ENCODE results near the gene MRPL12. TPM values are rescaled to one million over a fixed set of nuclear protein-coding genes. Genes with fewer than 3 reads are reported as not detected.
A peak's percentile ranks its signal among the peaks of the same experiment; 100 is the strongest.
"Not testable (repeated sequence)": the region's sequence is repeated elsewhere in the genome, so short reads cannot be mapped to it uniquely, and the experiment has no call there.

Gene MRPL12
- total RNA-seq, 1 donor from 2014 or later, result 232 TPM

GRCh38 chr17:81735264-81736102, 32.3 kb downstream of the MRPL12 start:
- no peak for DNase-seq (ENCODE audit: low spot score)
- peaks cover 18% of the 10 kb centered on the region for H3K27me3 Mint-ChIP-seq (ENCODE audit: insufficient read depth)
- H3K36me3 Mint-ChIP-seq (ENCODE audit: low read depth), result no peaks in the 10 kb centered on the region
- peaks cover 6% of the 10 kb centered on the region for H3K4me1 Mint-ChIP-seq (ENCODE audit: low read depth)
- intact Hi-C loops (cut with micrococcal nuclease), result no loop called here
- H3K4me3 Mint-ChIP-seq, result peak overlapping the region; percentile 27
- peak overlapping the region; percentile 19 for H3K27ac Mint-ChIP-seq
- no peaks in the 10 kb centered on the region for H3K9me3 Mint-ChIP-seq

GRCh38 chr17:81737947-81738800, 35.0 kb downstream of the MRPL12 start:
- H3K36me3 Mint-ChIP-seq (ENCODE audit: low read depth), result no peaks in the 10 kb centered on the region
- no peak overlapping the region for H3K27ac Mint-ChIP-seq
- H3K27me3 Mint-ChIP-seq (ENCODE audit: insufficient read depth), result peaks cover 18% of the 10 kb centered on the region
- intact Hi-C loops (cut with micrococcal nuclease), result no loop called here
- peaks cover 6% of the 10 kb centered on the region for H3K4me1 Mint-ChIP-seq (ENCODE audit: low read depth)
- H3K4me3 Mint-ChIP-seq, result no peak overlapping the region
- no peaks in the 10 kb centered on the region for H3K9me3 Mint-ChIP-seq
- DNase-seq (ENCODE audit: low spot score), result no peak

GRCh38 chr17:81738801-81739393, 35.7 kb downstream of the MRPL12 start:
- no peaks in the 10 kb centered on the region for H3K9me3 Mint-ChIP-seq
- intact Hi-C loops (cut with micrococcal nuclease), result no loop called here
- DNase-seq (ENCODE audit: low spot score), result no peak
- H3K27ac Mint-ChIP-seq, result no peak overlapping the region
- peaks cover 18% of the 10 kb centered on the region for H3K27me3 Mint-ChIP-seq (ENCODE audit: insufficient read depth)
- H3K36me3 Mint-ChIP-seq (ENCODE audit: low read depth), result no peaks in the 10 kb centered on the region
- H3K4me3 Mint-ChIP-seq, result no peak overlapping the region
- H3K4me1 Mint-ChIP-seq (ENCODE audit: low read depth), result peaks cover 6% of the 10 kb centered on the region

- H3K4me3 Mint-ChIP-seq; H3K9me3 Mint-ChIP-seq; H3K27ac Mint-ChIP-seq; H3K36me3 Mint-ChIP-seq (ENCODE audit: low read depth); H3K4me1 Mint-ChIP-seq (ENCODE audit: low read depth); DNase-seq (ENCODE audit: low spot score); intact Hi-C loops (cut with micrococcal nuclease): not testable (repeated sequence)
- H3K27me3 Mint-ChIP-seq (ENCODE audit: insufficient read depth), result peaks cover 18% of the 10 kb centered on the region
Measured at GRCh38 chr17:81739593-81739992, 36.4 kb downstream of the MRPL12 start.

GRCh38 chr17:81740395-81740961, 37.3 kb downstream of the MRPL12 start:
- Mint-ChIP-seq H3K4me3 (no peak overlapping the region), H3K27me3 (ENCODE audit: insufficient read depth) (peaks cover 18% of the 10 kb centered on the region), H3K36me3 (ENCODE audit: low read depth) (no peaks in the 10 kb centered on the region), H3K27ac (no peak overlapping the region), H3K4me1 (ENCODE audit: low read depth) (peaks cover 5% of the 10 kb centered on the region), H3K9me3 (no peaks in the 10 kb centered on the region)
- intact Hi-C loops (cut with micrococcal nuclease), result no loop called here
- DNase-seq (ENCODE audit: low spot score), result no peak

- H3K27me3 Mint-ChIP-seq (ENCODE audit: insufficient read depth), result peaks cover 15% of the 10 kb centered on the region
- no peaks in the 10 kb centered on the region for H3K9me3 Mint-ChIP-seq
- H3K27ac Mint-ChIP-seq, result peak overlapping the region; percentile 44
- no peak overlapping the region for H3K4me3 Mint-ChIP-seq
- H3K36me3 Mint-ChIP-seq (ENCODE audit: low read depth), result no peaks in the 10 kb centered on the region
- intact Hi-C loops (cut with micrococcal nuclease), result no loop called here
- DNase-seq (ENCODE audit: low spot score), result no peak
- no peaks in the 10 kb centered on the region for H3K4me1 Mint-ChIP-seq (ENCODE audit: low read depth)
Measured at GRCh38 chr17:81741049-81741593, 38.0 kb downstream of the MRPL12 start.

GRCh38 chr17:81741594-81742452, 38.7 kb downstream of the MRPL12 start:
- no peaks in the 10 kb centered on the region for H3K36me3 Mint-ChIP-seq (ENCODE audit: low read depth)
- no peak for DNase-seq (ENCODE audit: low spot score)
- no peak overlapping the region for H3K4me3 Mint-ChIP-seq
- intact Hi-C loops (cut with micrococcal nuclease), result no loop called here
- no peaks in the 10 kb centered on the region for H3K4me1 Mint-ChIP-seq (ENCODE audit: low read depth)
- peaks cover 15% of the 10 kb centered on the region for H3K27me3 Mint-ChIP-seq (ENCODE audit: insufficient read depth)
- peak overlapping the region; percentile 74 for H3K27ac Mint-ChIP-seq
- H3K9me3 Mint-ChIP-seq, result no peaks in the 10 kb centered on the region

Other genes starting within 250 kb of the MRPL12 start
- gene ACTG1, start 190.6 kb upstream of the MRPL12 start, total RNA-seq, result 3,516 TPM in 2 replicates
- 0.52 and 0.64 TPM in 2 replicates for gene FSCN2, start 175.0 kb upstream of the MRPL12 start, total RNA-seq
- 69.2 and 69.5 TPM in 2 replicates for gene FAAP100, start 151.0 kb upstream of the MRPL12 start, total RNA-seq
- 138 and 157 TPM in 2 replicates for gene NPLOC4, start 66.3 kb upstream of the MRPL12 start, total RNA-seq
- 0.21 and 0.66 TPM in 2 replicates for gene TSPAN10, start 66.2 kb upstream of the MRPL12 start, total RNA-seq
- gene PDE6G, start 46.8 kb upstream of the MRPL12 start, total RNA-seq, result 5.8 and 8.7 TPM in 2 replicates
- gene OXLD1, start 36.8 kb upstream of the MRPL12 start, total RNA-seq, result 54.3 and 57.5 TPM in 2 replicates
- gene CCDC137, start 36.6 kb upstream of the MRPL12 start, total RNA-seq, result 59.3 and 62.1 TPM in 2 replicates
- 37.6 and 40.0 TPM in 2 replicates for gene ARL16, start 19.6 kb upstream of the MRPL12 start, total RNA-seq
- gene HGS, start 19.4 kb upstream of the MRPL12 start, total RNA-seq, result 133 and 144 TPM in 2 replicates
- 45.7 and 49.6 TPM in 2 replicates for gene SLC25A10, start 8.9 kb downstream of the MRPL12 start, total RNA-seq
- gene GCGR, start 100.8 kb downstream of the MRPL12 start, total RNA-seq, result not detected in 2 replicates
- 56.0 and 62.3 TPM in 2 replicates for gene MCRIP1, start 129.9 kb downstream of the MRPL12 start, total RNA-seq
- not detected in 2 replicates for gene PPP1R27, start 131.7 kb downstream of the MRPL12 start, total RNA-seq
- gene P4HB, start 157.2 kb downstream of the MRPL12 start, total RNA-seq, result 477 and 487 TPM in 2 replicates
- 701 and 705 TPM in 2 replicates for gene ARHGDIA, start 168.0 kb downstream of the MRPL12 start, total RNA-seq
- 241 and 249 TPM in 2 replicates for gene ALYREF, start 188.2 kb downstream of the MRPL12 start, total RNA-seq
- 123 and 124 TPM in 2 replicates for gene ANAPC11, start 188.4 kb downstream of the MRPL12 start, total RNA-seq
- 0.24 and 0.31 TPM in 2 replicates for gene NPB, start 198.9 kb downstream of the MRPL12 start, total RNA-seq
- 49.5 and 54.5 TPM in 2 replicates for gene PCYT2, start 208.0 kb downstream of the MRPL12 start, total RNA-seq
- gene SIRT7, start 214.8 kb downstream of the MRPL12 start, total RNA-seq, result 53.2 and 57.5 TPM in 2 replicates
- 33.8 and 35.5 TPM in 2 replicates for gene MAFG, start 224.4 kb downstream of the MRPL12 start, total RNA-seq
- gene PYCR1, start 233.9 kb downstream of the MRPL12 start, total RNA-seq, result 130 and 131 TPM in 2 replicates
- 0.08 TPM in 1 of 2 replicates, not detected in the other for gene MYADML2, start 243.9 kb downstream of the MRPL12 start, total RNA-seq